Stomach smooth muscle (tissue), 2 donors: ENCODE data around the gene MYO1B.

ENCODE experiments used
- H3K27ac ChIP-seq: one replicate; pipeline ENCODE4 v1.7.0; 2013; ENCODE audit warnings: mild to moderate bottlenecking, low read length, inconsistent platforms
- H3K27me3 ChIP-seq, 2 donors: one replicate each; pipeline ENCODE4 v1.7.0; 2013; ENCODE audit warnings: low read length in 2 of 2; ENCODE audit not compliant: insufficient read depth in 2 of 2, control insufficient read depth in 1 of 2
- H3K36me3 ChIP-seq, 2 donors: one replicate each; pipeline ENCODE4 v1.7.0; 2013; ENCODE audit warnings: low read length in 2 of 2; ENCODE audit not compliant: control insufficient read depth in 2 of 2, insufficient read depth in 2 of 2
- H3K4me1 ChIP-seq: one replicate; pipeline ENCODE4 v1.7.0; 2013; ENCODE audit warnings: low read length; ENCODE audit not compliant: control insufficient read depth, insufficient read depth
- H3K4me3 ChIP-seq, 2 donors: one replicate each; pipeline ENCODE4 v1.7.0; 2013; ENCODE audit warnings: low read length in 2 of 2
- H3K9ac ChIP-seq, 2 donors: one replicate each; pipeline ENCODE4 v1.7.0; 2013; ENCODE audit warnings: low read length in 2 of 2, mild to moderate bottlenecking in 1 of 2
- H3K9me3 ChIP-seq, 2 donors: one replicate each; pipeline ENCODE4 v1.7.0; 2013; ENCODE audit warnings: low read length in 2 of 2; ENCODE audit not compliant: control insufficient read depth in 2 of 2
- donor health status: healthy.
- donor health status: Pancreatic carcinoma.

The MYO1B gene

DNA sequence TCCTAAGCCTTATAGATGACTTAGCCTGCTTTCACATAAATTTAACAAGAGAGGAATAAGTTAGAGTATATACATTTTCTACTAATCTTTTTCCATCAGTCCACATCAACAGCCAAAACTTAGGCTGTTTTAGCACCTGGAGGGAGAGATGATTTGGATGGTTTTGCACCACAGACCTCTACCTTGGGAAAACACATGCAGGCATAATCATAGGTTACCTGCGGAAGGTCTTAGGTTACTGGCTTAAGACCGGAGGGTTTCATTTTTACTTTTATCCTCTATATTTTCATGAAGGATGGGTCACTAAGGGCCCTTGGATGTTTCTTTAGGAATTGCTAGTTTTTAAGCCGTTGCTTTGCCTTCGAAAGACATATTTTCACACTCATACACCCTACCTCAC lies 66.0 kb downstream of the MYO1B start:
- H3K9ac ChIP-seq, result no peak overlapping the region
- no peaks in the 10 kb centered on the region for H3K4me1 ChIP-seq
- no peaks in the 10 kb centered on the region for H3K9me3 ChIP-seq
- H3K27me3 ChIP-seq, result no peaks in the 10 kb centered on the region
- no peaks in the 10 kb centered on the region for H3K36me3 ChIP-seq
- H3K27ac ChIP-seq, result no peak overlapping the region
- no peak overlapping the region for H3K4me3 ChIP-seq

DNA sequence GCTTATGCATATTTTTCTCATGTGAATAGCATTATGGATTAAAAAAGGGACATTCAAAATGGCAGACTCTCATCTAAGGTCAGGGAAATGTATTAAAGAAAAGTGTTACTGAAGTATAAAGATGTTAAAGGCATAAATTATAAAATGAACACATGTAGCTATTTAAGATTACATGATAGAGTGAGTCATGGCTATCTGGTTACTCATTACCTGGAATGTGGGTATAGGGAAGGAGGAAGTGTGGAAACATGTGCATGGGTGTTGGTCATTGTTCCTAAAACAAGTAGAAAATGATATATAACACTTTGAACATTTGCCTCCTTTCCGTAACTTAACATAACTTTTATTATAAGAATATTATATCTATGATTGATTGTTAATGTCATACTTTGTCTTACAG lies 66.4 kb downstream of the MYO1B start:
- no peaks in the 10 kb centered on the region for H3K27me3 ChIP-seq
- H3K9me3 ChIP-seq, result no peaks in the 10 kb centered on the region
- no peaks in the 10 kb centered on the region for H3K4me1 ChIP-seq
- no peak overlapping the region for H3K27ac ChIP-seq
- no peak overlapping the region for H3K9ac ChIP-seq
- no peaks in the 10 kb centered on the region for H3K36me3 ChIP-seq
- H3K4me3 ChIP-seq, result no peak overlapping the region

DNA sequence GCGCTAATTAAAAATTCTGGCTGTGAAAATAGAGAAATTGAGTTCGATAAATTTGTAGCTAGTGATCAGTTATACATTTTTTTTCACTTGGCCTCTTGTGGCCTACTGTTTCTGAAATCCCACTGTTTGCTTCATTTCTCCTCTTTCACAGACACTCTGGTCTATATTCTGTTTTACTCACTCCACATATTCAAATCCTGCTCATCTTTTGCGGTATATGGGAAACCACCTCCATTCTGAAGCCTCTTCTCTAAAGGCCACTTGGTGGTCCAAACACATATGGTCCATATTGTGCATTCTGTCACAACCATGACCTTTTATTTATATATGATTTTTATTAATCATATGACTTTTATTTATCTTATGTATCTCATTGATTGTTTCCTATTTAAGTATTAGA lies 67.0 kb downstream of the MYO1B start:
- Histone ChIP-seq H3K27ac (no peak overlapping the region), H3K4me3 (no peak overlapping the region), H3K9me3 (no peaks in the 10 kb centered on the region), H3K4me1 (no peaks in the 10 kb centered on the region), H3K36me3 (no peaks in the 10 kb centered on the region), H3K27me3 (no peaks in the 10 kb centered on the region), H3K9ac (no peak overlapping the region)

DNA sequence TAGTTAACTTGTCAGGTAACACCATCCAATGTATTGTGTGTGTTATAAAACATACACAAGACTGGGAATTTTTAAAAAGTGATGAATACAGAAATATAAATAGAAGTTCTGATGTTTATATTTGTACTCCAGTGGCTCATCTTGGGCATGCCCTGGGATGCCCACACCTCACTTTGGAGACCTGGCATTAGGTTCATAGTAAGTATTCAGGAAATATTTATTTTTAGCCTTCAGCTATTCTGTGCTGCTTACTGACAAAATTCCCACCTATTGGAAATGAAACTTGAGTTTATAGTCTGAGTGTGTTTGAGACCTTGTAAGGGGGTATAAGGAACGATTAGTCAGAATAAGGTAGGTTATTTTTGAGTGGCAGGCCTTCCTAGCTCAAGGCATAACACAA lies 67.5 kb downstream of the MYO1B start:
- H3K9me3 ChIP-seq, result no peaks in the 10 kb centered on the region
- no peak overlapping the region for H3K4me3 ChIP-seq
- H3K36me3 ChIP-seq, result no peaks in the 10 kb centered on the region
- no peak overlapping the region for H3K9ac ChIP-seq
- H3K27ac ChIP-seq, result no peak overlapping the region
- no peaks in the 10 kb centered on the region for H3K27me3 ChIP-seq
- H3K4me1 ChIP-seq, result no peaks in the 10 kb centered on the region

DNA sequence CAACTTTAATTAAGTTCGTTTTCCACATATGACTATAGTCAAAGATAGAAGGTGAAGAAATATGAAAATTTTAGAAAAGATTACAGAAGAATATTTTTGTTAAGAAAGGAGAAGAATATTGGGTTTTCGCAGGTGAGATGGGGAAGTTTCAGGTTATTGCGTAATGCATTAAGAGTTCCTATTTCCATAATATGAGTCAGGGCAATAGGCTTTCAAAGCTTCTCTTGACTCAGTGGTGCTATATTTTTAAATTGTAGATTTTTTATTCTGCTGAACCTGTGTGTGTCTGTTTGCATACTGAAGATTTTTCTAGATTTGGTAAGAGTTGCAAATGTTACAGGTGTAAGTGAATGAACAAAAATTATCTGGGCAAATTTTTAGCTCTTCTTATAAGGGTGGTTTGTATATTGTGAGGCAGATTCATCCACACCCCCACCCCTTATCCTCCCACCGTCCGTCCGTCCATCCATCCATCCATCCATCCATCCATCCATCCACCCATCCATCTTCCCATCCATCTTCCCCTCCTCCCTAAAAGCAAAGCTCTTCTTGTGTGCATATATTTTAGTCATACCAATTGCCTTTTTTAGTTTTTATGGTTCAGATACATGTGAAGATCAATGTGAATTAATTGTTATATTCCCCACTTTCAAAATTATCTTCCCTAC lies 69.6 kb downstream of the MYO1B start:
- Histone ChIP-seq H3K27ac (no peak overlapping the region), H3K9ac (no peak overlapping the region), H3K36me3 (no peaks in the 10 kb centered on the region), H3K4me3 (no peak overlapping the region), H3K4me1 (no peaks in the 10 kb centered on the region), H3K27me3 (no peaks in the 10 kb centered on the region), H3K9me3 (no peaks in the 10 kb centered on the region)

DNA sequence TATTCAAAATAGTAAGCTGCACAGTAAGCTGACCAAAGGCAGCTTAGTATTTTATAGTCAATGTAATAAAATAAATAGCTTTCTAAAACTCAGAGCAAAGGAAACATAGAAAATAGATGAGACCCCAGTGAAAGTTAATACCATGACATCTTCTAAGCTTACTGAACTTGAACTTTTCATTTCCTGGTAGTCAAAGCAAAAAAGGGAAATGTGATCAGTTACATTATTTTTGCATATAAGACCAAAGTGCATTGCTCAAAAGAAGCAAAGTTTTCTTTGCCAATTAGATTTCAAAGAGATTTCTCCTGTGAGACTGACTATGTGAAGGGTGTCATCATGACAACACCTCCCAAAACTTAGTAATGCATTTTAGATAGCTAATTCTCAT lies 70.2 kb downstream of the MYO1B start:
- no peaks in the 10 kb centered on the region for H3K4me1 ChIP-seq
- no peaks in the 10 kb centered on the region for H3K9me3 ChIP-seq
- no peak overlapping the region for H3K27ac ChIP-seq
- no peaks in the 10 kb centered on the region for H3K36me3 ChIP-seq
- no peak overlapping the region for H3K4me3 ChIP-seq
- no peak overlapping the region for H3K9ac ChIP-seq
- H3K27me3 ChIP-seq, result no peaks in the 10 kb centered on the region

DNA sequence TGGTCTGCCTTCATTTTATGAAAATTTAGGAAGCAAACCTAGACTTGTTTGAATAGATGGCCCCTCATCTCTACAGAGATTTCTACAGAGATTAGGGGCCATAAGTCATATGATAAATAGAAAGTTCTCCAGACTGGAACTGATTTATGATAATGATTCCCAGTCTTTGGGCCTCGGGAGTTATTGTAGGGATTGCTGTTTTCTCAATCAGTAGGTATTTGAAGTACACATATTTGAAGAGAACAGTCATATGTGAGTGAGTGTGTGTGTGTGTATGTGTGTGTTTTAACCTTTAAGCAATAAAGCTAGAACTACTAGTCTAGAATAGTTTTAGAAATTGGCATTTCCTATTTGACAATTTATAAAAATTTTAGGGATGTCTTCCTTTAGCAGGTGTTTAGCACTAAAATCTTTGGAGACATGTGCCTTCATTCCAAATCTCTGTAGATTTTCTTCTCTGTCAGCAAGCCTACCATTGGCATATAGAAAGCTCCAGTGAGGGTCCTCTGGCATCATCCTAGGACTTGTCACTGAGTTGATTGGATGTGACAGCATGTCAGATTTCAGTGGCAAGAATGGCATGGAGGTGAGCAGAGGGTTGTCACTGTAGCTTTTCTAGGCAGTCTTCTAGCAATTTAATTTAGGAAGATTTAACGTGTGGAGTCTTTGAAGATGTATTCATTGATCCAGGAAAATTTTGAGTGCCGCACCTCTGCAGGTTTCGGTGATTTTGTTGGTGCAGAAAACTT lies 71.2 kb downstream of the MYO1B start:
- H3K27ac ChIP-seq, result no peak overlapping the region
- no peaks in the 10 kb centered on the region for H3K4me1 ChIP-seq
- no peaks in the 10 kb centered on the region for H3K27me3 ChIP-seq
- no peak overlapping the region for H3K9ac ChIP-seq
- H3K4me3 ChIP-seq, result no peak overlapping the region
- no peaks in the 10 kb centered on the region for H3K9me3 ChIP-seq
- H3K36me3 ChIP-seq, result no peaks in the 10 kb centered on the region

DNA sequence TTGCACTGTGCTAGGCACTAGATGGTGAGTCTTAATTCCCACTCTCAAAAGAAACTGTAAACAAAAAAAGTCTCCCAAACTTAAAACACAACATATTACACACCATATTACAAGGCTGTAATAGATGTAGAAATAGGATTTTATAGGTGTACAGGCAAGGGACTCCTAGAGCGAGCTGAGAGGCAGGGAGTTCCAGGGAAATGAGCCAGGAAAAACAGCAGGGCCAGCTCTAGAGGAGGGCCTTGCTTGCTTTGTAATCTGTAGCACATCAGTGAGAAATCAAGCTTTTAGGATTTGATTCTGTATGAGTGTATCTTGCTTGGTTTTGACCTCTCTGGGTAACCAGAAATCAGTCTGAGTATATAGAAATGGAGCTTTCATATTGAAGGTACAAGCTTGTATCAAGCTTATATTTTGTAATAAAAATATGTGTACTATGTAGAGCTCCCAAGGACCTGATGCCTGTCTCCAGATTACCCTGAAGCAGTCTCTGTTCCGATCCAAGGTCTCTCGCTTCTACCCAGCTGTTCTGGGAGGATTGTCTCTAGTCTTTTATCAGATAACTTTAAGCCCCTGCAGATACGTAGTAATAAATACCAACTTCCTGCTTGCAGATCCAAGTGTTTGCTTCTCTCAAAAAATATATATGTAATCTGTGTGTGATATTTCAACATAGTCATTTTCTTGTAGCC lies 73.0 kb downstream of the MYO1B start:
- Histone ChIP-seq H3K9me3 (no peaks in the 10 kb centered on the region), H3K27me3 (no peaks in the 10 kb centered on the region), H3K4me3 (no peak overlapping the region), H3K4me1 (no peaks in the 10 kb centered on the region), H3K27ac (no peak overlapping the region), H3K9ac (peak overlapping the region in 1 of 2 donors; percentile 1), H3K36me3 (no peaks in the 10 kb centered on the region)

DNA sequence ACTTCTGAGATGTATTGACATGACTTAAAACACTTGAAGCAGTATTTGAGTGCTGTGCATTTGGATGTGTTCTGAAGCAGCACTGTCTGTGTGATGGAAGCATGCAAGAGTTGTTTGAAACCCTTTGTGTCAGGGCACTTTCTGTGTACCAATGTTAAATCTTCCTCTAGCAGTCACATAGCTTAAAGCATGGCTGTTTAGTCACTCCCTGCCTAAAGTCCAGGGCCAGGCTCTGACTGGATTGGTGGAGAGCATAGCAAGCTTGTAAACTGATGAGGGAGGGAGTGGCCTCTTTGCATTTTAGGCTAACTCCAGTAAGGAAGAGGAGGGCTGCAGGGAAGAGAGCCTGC lies 73.5 kb downstream of the MYO1B start:
- Histone ChIP-seq H3K9me3 (no peaks in the 10 kb centered on the region), H3K4me1 (no peaks in the 10 kb centered on the region)

DNA sequence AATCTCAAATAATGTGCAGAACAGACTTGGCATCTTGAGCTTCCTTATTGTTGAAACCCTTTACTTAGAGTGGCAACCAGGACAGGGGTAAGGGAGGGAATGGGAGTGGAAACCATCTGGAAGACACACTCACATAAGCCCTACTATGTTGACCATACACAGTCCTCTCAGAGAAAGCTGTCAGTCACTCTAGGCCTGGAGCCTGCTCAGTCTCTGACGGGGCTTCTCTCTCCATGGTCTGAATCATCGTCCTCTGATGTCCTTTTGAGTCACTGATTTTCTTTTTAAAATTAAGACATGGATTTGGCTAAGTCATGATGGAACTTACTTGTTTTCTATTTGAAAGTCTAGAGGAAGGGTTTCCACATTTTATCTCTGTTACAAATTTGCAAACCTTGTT lies 74.0 kb downstream of the MYO1B start:
- no peaks in the 10 kb centered on the region for H3K9me3 ChIP-seq
- H3K27me3 ChIP-seq, result no peaks in the 10 kb centered on the region
- H3K9ac ChIP-seq, result no peak overlapping the region
- no peak overlapping the region for H3K4me3 ChIP-seq
- no peaks in the 10 kb centered on the region for H3K4me1 ChIP-seq
- H3K27ac ChIP-seq, result no peak overlapping the region
- no peaks in the 10 kb centered on the region for H3K36me3 ChIP-seq

More for the DNA sequence above, 73.5 kb downstream of the MYO1B start:
- H3K9ac ChIP-seq, result no peak overlapping the region
- H3K27ac ChIP-seq, result no peak overlapping the region
- H3K36me3 ChIP-seq, result no peaks in the 10 kb centered on the region
- H3K4me3 ChIP-seq, result no peak overlapping the region
- no peaks in the 10 kb centered on the region for H3K27me3 ChIP-seq

DNA sequence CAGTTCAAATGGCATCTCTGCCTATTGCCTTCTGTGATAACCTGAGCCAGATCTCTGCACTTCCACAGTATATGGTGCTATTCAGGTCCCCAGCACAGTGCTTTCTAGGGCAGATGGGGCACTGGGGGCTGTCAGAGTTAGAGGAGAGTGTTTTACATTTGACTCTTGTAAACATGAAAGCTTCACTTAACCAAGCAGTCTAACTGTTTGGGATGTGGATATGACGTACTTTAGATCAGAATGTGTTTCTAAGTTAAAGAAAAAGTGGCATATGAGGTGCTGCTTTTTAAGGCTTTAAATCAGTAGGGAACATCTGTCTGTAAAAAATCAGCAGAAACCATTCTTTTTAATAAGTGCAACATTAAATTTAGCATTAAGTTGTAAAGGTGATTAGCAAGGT lies 75.7 kb downstream of the MYO1B start:
- no peaks in the 10 kb centered on the region for H3K4me1 ChIP-seq
- no peak overlapping the region for H3K9ac ChIP-seq
- H3K27ac ChIP-seq, result no peak overlapping the region
- no peaks in the 10 kb centered on the region for H3K36me3 ChIP-seq
- H3K4me3 ChIP-seq, result no peak overlapping the region
- H3K9me3 ChIP-seq, result no peaks in the 10 kb centered on the region
- H3K27me3 ChIP-seq, result no peaks in the 10 kb centered on the region
